ENCODE results near the gene TMEM132C.

The TMEM132C gene

GRCh38 chr12:128586451-128587029 is 319.6 kb downstream of the TMEM132C start:
- POLR2A ChIA-PET = no interaction called here
- Histone ChIP-seq H3K36me3 (ENCODE audit: control insufficient read depth in 2 of 2, insufficient read depth in 1 of 2, low read length in 2 of 2) (no peaks in the 10 kb centered on the region), H3K4me1 (ENCODE audit: control insufficient read depth, insufficient read depth, low read length) (no peaks in the 10 kb centered on the region), H3K27ac (ENCODE audit: extremely low read depth, low read depth, low read length) (no peak overlapping the region), H3K9me3 (ENCODE audit: control insufficient read depth, insufficient read depth, low read depth, low read length) (no peaks in the 10 kb centered on the region), H3K4me3 (ENCODE audit: low read depth, low read length) (no peak overlapping the region)
- TF ChIP-seq ZNF791 (tag by site-specific recombination; IDR thresholded peaks at IDR 0.05) = no peak
- TF ChIP-seq OSR2 (tag by site-specific recombination; IDR thresholded peaks at IDR 0.05) = no peak
- TF ChIP-seq ZFP69B (tag by site-specific recombination; IDR thresholded peaks at IDR 0.05) = no peak
- no peak for TF ChIP-seq KLF8 (tag by site-specific recombination; IDR thresholded peaks at IDR 0.05)
- no peak for TF ChIP-seq ZNF529 (tag by site-specific recombination; IDR thresholded peaks at IDR 0.05; ENCODE audit: insufficient replicate concordance)
- no peak for TF ChIP-seq ZNF19 (tag by site-specific recombination; IDR thresholded peaks at IDR 0.05; ENCODE audit: low read depth)
- TF ChIP-seq HOXC10 (CRISPR knock-in tag; IDR thresholded peaks at IDR 0.05) = no peak
- no peak for TF ChIP-seq ZNF596 (tag by site-specific recombination; IDR thresholded peaks at IDR 0.05)
- TF ChIP-seq, protein P1, sequence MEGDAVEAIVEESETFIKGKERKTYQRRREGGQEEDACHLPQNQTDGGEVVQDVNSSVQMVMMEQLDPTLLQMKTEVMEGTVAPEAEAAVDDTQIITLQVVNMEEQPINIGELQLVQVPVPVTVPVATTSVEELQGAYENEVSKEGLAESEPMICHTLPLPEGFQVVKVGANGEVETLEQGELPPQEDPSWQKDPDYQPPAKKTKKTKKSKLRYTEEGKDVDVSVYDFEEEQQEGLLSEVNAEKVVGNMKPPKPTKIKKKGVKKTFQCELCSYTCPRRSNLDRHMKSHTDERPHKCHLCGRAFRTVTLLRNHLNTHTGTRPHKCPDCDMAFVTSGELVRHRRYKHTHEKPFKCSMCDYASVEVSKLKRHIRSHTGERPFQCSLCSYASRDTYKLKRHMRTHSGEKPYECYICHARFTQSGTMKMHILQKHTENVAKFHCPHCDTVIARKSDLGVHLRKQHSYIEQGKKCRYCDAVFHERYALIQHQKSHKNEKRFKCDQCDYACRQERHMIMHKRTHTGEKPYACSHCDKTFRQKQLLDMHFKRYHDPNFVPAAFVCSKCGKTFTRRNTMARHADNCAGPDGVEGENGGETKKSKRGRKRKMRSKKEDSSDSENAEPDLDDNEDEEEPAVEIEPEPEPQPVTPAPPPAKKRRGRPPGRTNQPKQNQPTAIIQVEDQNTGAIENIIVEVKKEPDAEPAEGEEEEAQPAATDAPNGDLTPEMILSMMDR (tag by site-specific recombination; IDR thresholded peaks at IDR 0.05) = no peak
- no peak for TF ChIP-seq KLF10 (tag by site-specific recombination; IDR thresholded peaks at IDR 0.05)
- TF ChIP-seq ZNF473 (tag by site-specific recombination; IDR thresholded peaks at IDR 0.05) = no peak
- TF ChIP-seq ZNF221 (tag by site-specific recombination; IDR thresholded peaks at IDR 0.05; ENCODE audit: borderline replicate concordance) = no peak
- CTCF ChIA-PET = no interaction called here

DNA sequence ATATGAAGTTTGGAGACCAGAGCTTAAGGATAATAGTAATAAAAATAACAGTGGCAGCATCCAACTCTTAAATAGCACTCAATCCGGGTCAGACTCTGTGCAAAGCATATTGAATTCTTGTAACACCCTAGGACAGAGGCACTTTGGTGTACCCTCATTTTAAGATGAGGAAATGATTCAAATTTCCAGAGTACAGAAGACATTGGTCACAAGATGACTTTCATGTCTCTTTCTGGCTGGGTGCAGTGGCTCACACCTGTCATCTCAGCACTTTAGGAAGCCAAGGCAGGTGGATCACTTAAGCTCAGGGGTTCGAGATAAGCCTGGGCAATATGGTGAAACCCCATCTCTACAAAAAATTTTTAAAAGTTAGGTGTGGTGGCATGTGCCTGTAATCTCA is 320.9 kb downstream of the TMEM132C start:
- H3K4me3 ChIP-seq (ENCODE audit: low read depth, low read length) = no peak overlapping the region
- H3K9me3 ChIP-seq (ENCODE audit: control insufficient read depth, insufficient read depth, low read depth, low read length) = no peaks in the 10 kb centered on the region
- ChIA-PET CTCF (no interaction called here), POLR2A (no interaction called here)
- TF ChIP-seq, protein P2, sequence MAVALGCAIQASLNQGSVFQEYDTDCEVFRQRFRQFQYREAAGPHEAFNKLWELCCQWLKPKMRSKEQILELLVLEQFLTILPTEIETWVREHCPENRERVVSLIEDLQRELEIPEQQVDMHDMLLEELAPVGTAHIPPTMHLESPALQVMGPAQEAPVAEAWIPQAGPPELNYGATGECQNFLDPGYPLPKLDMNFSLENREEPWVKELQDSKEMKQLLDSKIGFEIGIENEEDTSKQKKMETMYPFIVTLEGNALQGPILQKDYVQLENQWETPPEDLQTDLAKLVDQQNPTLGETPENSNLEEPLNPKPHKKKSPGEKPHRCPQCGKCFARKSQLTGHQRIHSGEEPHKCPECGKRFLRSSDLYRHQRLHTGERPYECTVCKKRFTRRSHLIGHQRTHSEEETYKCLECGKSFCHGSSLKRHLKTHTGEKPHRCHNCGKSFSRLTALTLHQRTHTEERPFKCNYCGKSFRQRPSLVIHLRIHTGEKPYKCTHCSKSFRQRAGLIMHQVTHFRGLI (tag by site-specific recombination; IDR thresholded peaks at IDR 0.05) = no peak
- TF ChIP-seq OVOL3 (tag by site-specific recombination; IDR thresholded peaks at IDR 0.05) (no peak), PATZ1 (tag by site-specific recombination; IDR thresholded peaks at IDR 0.05) (no peak)
- no peak overlapping the region for H3K27ac ChIP-seq (ENCODE audit: extremely low read depth, low read depth, low read length)
- H3K4me1 ChIP-seq (ENCODE audit: control insufficient read depth, insufficient read depth, low read length) = no peaks in the 10 kb centered on the region
- H3K36me3 ChIP-seq (ENCODE audit: control insufficient read depth in 2 of 2, insufficient read depth in 1 of 2, low read length in 2 of 2) = no peaks in the 10 kb centered on the region

GRCh38 chr12:128592220-128592744 is 325.3 kb downstream of the TMEM132C start:
- H3K4me3 ChIP-seq (ENCODE audit: low read depth, low read length) = no peak overlapping the region
- ChIA-PET CTCF (no interaction called here), POLR2A (no interaction called here)
- H3K4me1 ChIP-seq (ENCODE audit: control insufficient read depth, insufficient read depth, low read length) = no peaks in the 10 kb centered on the region
- H3K27ac ChIP-seq (ENCODE audit: extremely low read depth, low read depth, low read length) = no peak overlapping the region
- H3K9me3 ChIP-seq (ENCODE audit: control insufficient read depth, insufficient read depth, low read depth, low read length) = no peaks in the 10 kb centered on the region
- H3K36me3 ChIP-seq (ENCODE audit: control insufficient read depth in 2 of 2, insufficient read depth in 1 of 2, low read length in 2 of 2) = no peaks in the 10 kb centered on the region
- no peak for TF ChIP-seq TCF7L2 (IDR thresholded peaks at IDR 0.05; ENCODE audit: borderline replicate concordance, low read depth, low read length)
- no peak for TF ChIP-seq ZNF571 (tag by site-specific recombination; IDR thresholded peaks at IDR 0.05)
- no peak for TF ChIP-seq ZNF561 (tag by site-specific recombination; IDR thresholded peaks at IDR 0.05; ENCODE audit: borderline replicate concordance)
- TF ChIP-seq HIC1 (tag by site-specific recombination; IDR thresholded peaks at IDR 0.05) = no peak
- TF ChIP-seq ZNF707 (tag by site-specific recombination; IDR thresholded peaks at IDR 0.05) = no peak
- TF ChIP-seq AEBP2 (tag by site-specific recombination; IDR thresholded peaks at IDR 0.05; ENCODE audit: borderline replicate concordance) = no peak
- TF ChIP-seq ZNF843 (tag by site-specific recombination; IDR thresholded peaks at IDR 0.05) = no peak
- no peak for TF ChIP-seq ZNF830 (tag by site-specific recombination; IDR thresholded peaks at IDR 0.05; ENCODE audit: low read depth)
- no peak for TF ChIP-seq GLIS1 (tag by site-specific recombination; IDR thresholded peaks at IDR 0.05)

Measured in HEK293 (cell line).